ENCODE measurements around the gene BPGM.

DNA sequence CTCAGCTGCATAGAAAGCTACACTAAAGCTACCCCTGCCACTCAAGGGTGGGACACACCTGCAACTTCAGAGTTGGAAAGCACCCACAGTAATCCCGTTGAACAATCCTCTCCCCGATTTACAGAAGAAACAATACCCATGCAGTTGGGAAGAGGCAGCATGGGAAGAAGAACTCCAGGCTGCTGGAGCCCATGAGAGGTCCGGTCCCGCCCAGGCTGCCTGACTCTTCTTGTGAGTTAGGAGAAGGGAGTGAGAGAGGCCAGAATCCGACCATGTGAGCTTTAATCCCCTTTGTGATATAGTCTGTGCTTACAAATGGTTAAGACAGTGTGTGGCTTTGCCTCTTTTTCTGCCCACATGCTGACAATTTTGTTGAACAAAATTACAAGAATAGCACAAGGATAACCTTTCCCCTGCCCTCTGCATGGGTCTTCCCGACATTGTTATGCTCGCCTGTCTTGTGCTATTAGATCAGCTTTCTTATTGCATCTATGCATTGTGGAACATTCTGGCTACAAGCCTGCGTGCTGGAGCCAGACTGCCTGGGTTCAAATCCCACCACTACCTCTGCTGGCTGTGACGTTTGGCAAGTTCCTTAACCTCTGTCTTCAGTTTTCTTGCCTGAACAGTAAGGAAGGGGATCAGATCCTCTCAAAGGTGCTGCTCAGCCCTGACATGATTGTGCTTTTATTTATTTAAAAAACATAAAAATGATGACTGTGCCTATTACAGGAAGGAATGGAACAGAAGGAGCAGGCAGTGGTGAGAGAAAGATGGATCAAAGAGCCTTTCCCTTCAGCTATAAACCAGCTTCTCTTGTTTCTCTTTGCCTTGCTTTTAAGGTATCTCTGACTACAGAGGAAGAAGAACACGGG is 56.0 kb downstream of the BPGM start:
- TF ChIP-seq CTCF (IDR thresholded peaks at IDR 0.05) = no peak
- TF ChIP-seq EZH2 (IDR thresholded peaks at IDR 0.05; ENCODE audit: borderline replicate concordance, insufficient read depth, low read depth, low read length, poor library complexity, severe bottlenecking) = no peak
